SK-N-SH (cell line): Measurements from ENCODE around the gene CASP6. TPM values are rescaled to one million over a fixed set of nuclear protein-coding genes. Genes with fewer than 3 reads are reported as not detected.

Source experiments
- CTCF ChIA-PET: fragments of 300-600, 350-600 bp; formaldehyde crosslinking; extraction: SDS; loops from one replicate; lab custom pipeline; 2021; lab: Yijun Ruan, JAX
- POLR2A ChIA-PET: fragments of 350-600 bp; sonication (Branson Sonifier 250); formaldehyde crosslinking; extraction: SDS; loops from one replicate; lab custom pipeline; 2020; ENCODE audit warnings: antibody characterized with exemption, inconsistent platforms; lab: Yijun Ruan, JAX
- DNase-seq: peaks from one replicate; pipeline ENCODE4 v3.0.0; 2012
- H2AFZ ChIP-seq: fragments of 200-600 bp; sonication (generic); 2 replicates; pipeline ENCODE4 v1.8.1; 2016; ENCODE audit warnings: antibody characterized with exemption, mild to moderate bottlenecking, low read depth
- H3F3A ChIP-seq: fragments of 200-600 bp; sonication (generic); replicated peaks from 2 replicates; pipeline ENCODE3; 2016; ENCODE audit warnings: antibody characterized with exemption, mild to moderate bottlenecking; ENCODE audit not compliant: insufficient read depth
- H3K27ac ChIP-seq, 2 experiments: fragments of 200-500 bp in 1 of 2; fragments of 200-600 bp in 1 of 2; sonication (Bioruptor generic) in 1 of 2; sonication (generic), shearing (Covaris generic) in 1 of 2; 2 replicates each; pipeline versions ENCODE4 v1.5.1 to v1.6.1; 2014 to 2016; ENCODE audit warnings: low read depth in 2 of 2, inconsistent platforms in 1 of 2, low read length in 1 of 2, mild to moderate bottlenecking in 1 of 2, mixed read lengths in 1 of 2
- H3K27me3 ChIP-seq: fragments of 200-600 bp; sonication (generic), shearing (Covaris generic); 2 replicates; pipeline ENCODE4 v1.6.1; 2016; ENCODE audit warnings: mixed run types; ENCODE audit not compliant: insufficient read depth
- H3K36me3 ChIP-seq, 2 experiments: fragments of 200-500 bp in 1 of 2; fragments of 200-600 bp in 1 of 2; sonication (Bioruptor generic) in 1 of 2; sonication (generic) in 1 of 2; replicated peaks in 1 of 2; 2 replicates each; pipeline versions ENCODE3 to v1.5.1; 2014 to 2016; ENCODE audit warnings: low read length in 1 of 2, mild to moderate bottlenecking in 1 of 2; ENCODE audit not compliant: insufficient read depth in 2 of 2, control insufficient read depth in 1 of 2
- H3K4me1 ChIP-seq, 2 experiments: fragments of 200-500 bp in 1 of 2; fragments of 200-600 bp in 1 of 2; sonication (Bioruptor generic) in 1 of 2; sonication (generic), shearing (Covaris generic) in 1 of 2; 2 replicates each; pipeline versions ENCODE4 v1.5.1 to v1.6.1; 2014 to 2016; ENCODE audit warnings: low read depth in 1 of 2, low read length in 1 of 2, mixed run types in 1 of 2; ENCODE audit not compliant: insufficient read depth in 2 of 2, control insufficient read depth in 1 of 2
- H3K4me2 ChIP-seq: fragments of 200-600 bp; sonication (generic), shearing (Covaris generic); 2 replicates; pipeline ENCODE4 v1.6.1; 2017; ENCODE audit warnings: mixed run types
- H3K4me3 ChIP-seq, 2 experiments: fragments of 200-500 bp in 1 of 2; fragments of 200-600 bp in 1 of 2; sonication (Bioruptor generic) in 1 of 2; sonication (generic), shearing (Covaris generic) in 1 of 2; 2 replicates each; pipeline versions ENCODE4 v1.5.1 to v1.8.1; 2014 to 2016; ENCODE audit warnings: low read depth in 2 of 2, inconsistent platforms in 1 of 2, low read length in 1 of 2, mild to moderate bottlenecking in 1 of 2, mixed read lengths in 1 of 2, moderate library complexity in 1 of 2
- H3K79me2 ChIP-seq: fragments of 200-600 bp; sonication (generic); 2 replicates; pipeline ENCODE4 v1.8.1; 2017; ENCODE audit warnings: mild to moderate bottlenecking; ENCODE audit not compliant: insufficient read depth
- H3K9ac ChIP-seq: fragments of 200-600 bp; sonication (generic); 2 replicates; pipeline ENCODE4 v1.6.1; 2017; ENCODE audit warnings: mixed run types
- H3K9me2 ChIP-seq: fragments of 200-600 bp; sonication (generic); 2 replicates; pipeline ENCODE4 v1.6.1; 2017; ENCODE audit warnings: mixed run types
- H3K9me3 ChIP-seq: fragments of 200-600 bp; sonication (generic); 2 replicates; pipeline ENCODE4 v1.6.1; 2017; ENCODE audit warnings: mixed run types, mild to moderate bottlenecking, moderate library complexity
- H4K20me1 ChIP-seq: fragments of 200-600 bp; sonication (generic); 2 replicates; pipeline ENCODE4 v1.6.1; 2017; ENCODE audit warnings: mild to moderate bottlenecking, mixed run types; ENCODE audit not compliant: insufficient read depth
- CTCF ChIP-seq: fragments of 200-600 bp; sonication (generic); IDR thresholded peaks from 2 replicates; pipeline ENCODE4 v1.6.1; 2017; ENCODE audit warnings: antibody characterized with exemption, mild to moderate bottlenecking, moderate library complexity
- ELF1 ChIP-seq: IDR thresholded peaks from 2 replicates; pipeline ENCODE4 v1.4.0; 2012
- EZH2phosphoT487 ChIP-seq: fragments of 200-600 bp; sonication (generic); IDR thresholded peaks from 2 replicates; pipeline ENCODE4 v1.6.1; 2017; ENCODE audit warnings: low read depth, mixed run types, mild to moderate bottlenecking, antibody characterized with exemption, moderate library complexity, borderline replicate concordance
- FOSL2 ChIP-seq: IDR thresholded peaks from 2 replicates; pipeline ENCODE4 v1.4.0; 2012; ENCODE audit warnings: low read depth, mild to moderate bottlenecking, moderate library complexity, borderline replicate concordance
- GATA2 ChIP-seq: sonication (generic); formaldehyde crosslinking; IDR thresholded peaks from 2 replicates; pipeline ENCODE4 v1.5.0; 2020; ENCODE audit warnings: mild to moderate bottlenecking, missing genetic modification reagents
- MAX ChIP-seq: IDR thresholded peaks from 2 replicates; pipeline ENCODE4 v1.4.0; 2012; ENCODE audit warnings: low read depth
- MEF2A ChIP-seq: IDR thresholded peaks from 2 replicates; pipeline ENCODE4 v1.4.0; 2012; ENCODE audit warnings: low read depth, borderline replicate concordance
- NRF1 ChIP-seq: IDR thresholded peaks from 2 replicates; pipeline ENCODE4 v1.6.1; 2012; ENCODE audit warnings: low read depth, mild to moderate bottlenecking, low read length
- PBX3 ChIP-seq: IDR thresholded peaks from 2 replicates; pipeline ENCODE4; 2012
- POLR2AphosphoS5 ChIP-seq: IDR thresholded peaks from 2 replicates; pipeline ENCODE4 v1.6.1; 2012; ENCODE audit warnings: low read depth, low read length
- RAD21 ChIP-seq: IDR thresholded peaks from 2 replicates; pipeline ENCODE4 v1.6.1; 2012; ENCODE audit warnings: mild to moderate bottlenecking, low read length
- RFX5 ChIP-seq: IDR thresholded peaks from 2 replicates; pipeline ENCODE4 v1.6.1; 2012; ENCODE audit warnings: mild to moderate bottlenecking, improper control_type of control experiment, low read length
- RXRA ChIP-seq: IDR thresholded peaks from 2 replicates; pipeline ENCODE4 v1.4.0; 2012; ENCODE audit warnings: low read depth, mild to moderate bottlenecking, borderline replicate concordance
- SMC3 ChIP-seq: IDR thresholded peaks from 2 replicates; pipeline ENCODE4 v1.6.1; 2012; ENCODE audit warnings: low read depth, low read length, improper control_type of control experiment
- USF2 ChIP-seq: fragments of 150-350 bp; IDR thresholded peaks from 2 replicates; pipeline ENCODE4 v1.6.1; 2017; ENCODE audit warnings: antibody characterized with exemption, low read length, low read depth, borderline replicate concordance
- ZBTB33 ChIP-seq: IDR thresholded peaks from 2 replicates; pipeline ENCODE4 v1.4.0; 2012; ENCODE audit warnings: low read depth, borderline replicate concordance
- WGBS: methylation state at CpG from one replicate; pipeline ENCODE4 v1.1.6; 2017; ENCODE audit warnings: low lambda C conversion rate; 5-methylcytosine and 5-hydroxymethylcytosine counted together
- polyA plus RNA-seq, 3 experiments: library from polyadenylated mRNA; depleted of rRNA; stranded (reverse); fragments of >200 nt; gene quantifications; 2 replicates each; pipeline ENCODE4 v1.2.3, GENCODE V29; 2012
- TF ChIP-seq, protein P1 (sequence below): IDR thresholded peaks from 2 replicates; pipeline ENCODE4 v1.4.0; 2012; ENCODE audit warnings: low read depth, borderline replicate concordance

Gene CASP6
- polyA plus RNA-seq, 1 of the 3 experiments (the other 2 are of a cell fraction), result 30.2 TPM

GRCh38 chr4:109702950-109703663 lies at the start of gene CASP6 (continued):
- no peak for TF ChIP-seq GATA2 (CRISPR knock-in tag)
- TF ChIP-seq RAD21, result peak; percentile 42
- no peak for TF ChIP-seq USF2
- TF ChIP-seq, protein P1, sequence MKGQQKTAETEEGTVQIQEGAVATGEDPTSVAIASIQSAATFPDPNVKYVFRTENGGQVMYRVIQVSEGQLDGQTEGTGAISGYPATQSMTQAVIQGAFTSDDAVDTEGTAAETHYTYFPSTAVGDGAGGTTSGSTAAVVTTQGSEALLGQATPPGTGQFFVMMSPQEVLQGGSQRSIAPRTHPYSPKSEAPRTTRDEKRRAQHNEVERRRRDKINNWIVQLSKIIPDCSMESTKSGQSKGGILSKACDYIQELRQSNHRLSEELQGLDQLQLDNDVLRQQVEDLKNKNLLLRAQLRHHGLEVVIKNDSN, result no peak
- TF ChIP-seq PBX3, result no peak
- TF ChIP-seq RFX5, result no peak
- no peak for TF ChIP-seq EZH2phosphoT487
- TF ChIP-seq SMC3, result peak; percentile 52
- no peak for TF ChIP-seq ELF1

GRCh38 chr4:109752525-109752924 lies 49.3 kb upstream of the CASP6 start:
- no peaks in the 10 kb centered on the region for H3K36me3 ChIP-seq
- no peaks in the 10 kb centered on the region for H3K79me2 ChIP-seq
- CTCF ChIA-PET, result interaction anchor here (1.3 kb wide), 1 partner anchor 319 kb away, joined by 4 read pairs; the partner anchor contains the start of gene SEC24B
- H3K9me3 ChIP-seq, result no peaks in the 10 kb centered on the region
- no peaks in the 10 kb centered on the region for H3K27me3 ChIP-seq
- WGBS, result 0% methylated on average over 1 of the region's 1 CpG
- peaks cover 7% of the 10 kb centered on the region for H3F3A ChIP-seq
- H3K9ac ChIP-seq, result no peak overlapping the region
- H2AFZ ChIP-seq, result peak overlapping the region; percentile 30; the same call in 1 of the 2 replicates
- DNase-seq, result no peak
- no peak for TF ChIP-seq POLR2AphosphoS5
- TF ChIP-seq ZBTB33, result no peak
- TF ChIP-seq MAX, result no peak
- no peak for TF ChIP-seq GATA2 (CRISPR knock-in tag)
- no peak for TF ChIP-seq MEF2A
- no peak for TF ChIP-seq RXRA
- TF ChIP-seq NRF1, result no peak
- TF ChIP-seq ELF1, result no peak
- no peak for TF ChIP-seq CTCF
- TF ChIP-seq FOSL2, result no peak
- TF ChIP-seq, all 33 proteins: peak for 0
- H3K9me2 ChIP-seq, result no peaks in the 10 kb centered on the region
- H3K4me1 ChIP-seq, result no peaks in the 10 kb centered on the region
- POLR2A ChIA-PET, result no interaction called here
- H3K4me2 ChIP-seq, result no peak overlapping the region
- no peaks in the 10 kb centered on the region for H4K20me1 ChIP-seq
- no peak overlapping the region for H3K27ac ChIP-seq
- no peak overlapping the region for H3K4me3 ChIP-seq
